CD4-positive, alpha-beta T cell treated with Interleukin-6 at 100 ng/mL for 8 hours (primary cell): ENCODE results near the gene PAWR.
"Not testable (repeated sequence)": the region's sequence is repeated elsewhere in the genome, so short reads cannot be mapped to it uniquely, and the experiment has no call there.

Source experiments
- DNase-seq: peaks from one replicate; pipeline ENCODE4 v3.0.0-alpha.2; 2020; ENCODE audit warnings: mixed read lengths, low spot score

The PAWR gene

DNA sequence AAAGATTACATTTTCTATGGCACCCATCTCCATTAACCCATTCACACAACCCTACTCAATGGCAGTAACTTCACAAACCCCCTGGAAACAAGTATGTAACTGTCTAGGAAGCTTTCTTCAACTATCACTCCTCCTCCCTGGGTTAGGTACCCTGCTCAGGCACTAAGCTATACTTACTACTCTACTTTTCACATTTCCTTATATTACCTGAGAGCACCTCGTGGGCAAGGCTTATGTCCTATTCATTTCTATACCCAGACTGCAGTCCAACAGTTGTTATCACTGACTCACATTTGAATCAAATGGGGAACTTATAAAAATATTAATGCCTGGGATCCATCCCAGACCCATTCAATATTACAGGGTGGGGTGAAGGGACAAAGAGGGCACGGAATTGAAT lies 4.6 kb downstream of the PAWR start:
- no peak for DNase-seq

DNA sequence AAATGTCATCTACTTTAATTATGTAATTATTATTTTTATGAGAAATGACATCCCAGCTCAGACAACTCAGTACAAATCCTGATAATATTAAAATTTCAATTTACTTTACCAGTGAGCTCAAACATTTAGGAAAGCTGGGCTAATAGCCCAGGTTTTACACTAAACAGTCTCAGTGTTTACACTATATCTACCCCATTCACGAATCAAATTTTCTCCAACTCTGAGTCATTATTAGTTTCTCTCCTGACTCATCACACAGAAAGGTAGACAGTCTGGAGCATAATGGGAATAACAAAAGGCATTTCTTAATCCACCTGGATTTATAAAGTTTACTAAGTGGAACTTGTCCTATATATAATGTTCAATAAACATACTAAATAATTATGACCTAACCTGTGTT lies 5.7 kb downstream of the PAWR start:
- no peak for DNase-seq

DNA sequence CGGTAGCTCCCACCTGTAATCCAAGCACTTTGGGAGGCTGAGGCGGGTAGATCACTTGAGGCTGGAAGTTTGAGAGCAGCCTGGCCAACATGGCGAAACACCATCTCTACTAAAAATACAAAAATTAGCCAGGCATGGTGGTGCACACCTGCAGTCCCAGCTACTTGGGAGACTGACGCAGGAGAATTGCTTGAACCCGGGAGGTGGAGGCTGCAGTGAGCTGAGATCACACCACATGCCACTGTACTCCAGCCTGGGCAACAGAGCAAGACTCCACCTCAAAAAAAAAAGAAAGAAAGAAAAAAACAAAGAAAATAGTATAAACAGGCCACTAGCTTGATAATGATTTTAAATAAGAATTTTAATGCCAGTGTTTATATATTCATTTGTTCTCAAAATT lies 6.4 kb downstream of the PAWR start:
- not testable (repeated sequence) for DNase-seq

DNA sequence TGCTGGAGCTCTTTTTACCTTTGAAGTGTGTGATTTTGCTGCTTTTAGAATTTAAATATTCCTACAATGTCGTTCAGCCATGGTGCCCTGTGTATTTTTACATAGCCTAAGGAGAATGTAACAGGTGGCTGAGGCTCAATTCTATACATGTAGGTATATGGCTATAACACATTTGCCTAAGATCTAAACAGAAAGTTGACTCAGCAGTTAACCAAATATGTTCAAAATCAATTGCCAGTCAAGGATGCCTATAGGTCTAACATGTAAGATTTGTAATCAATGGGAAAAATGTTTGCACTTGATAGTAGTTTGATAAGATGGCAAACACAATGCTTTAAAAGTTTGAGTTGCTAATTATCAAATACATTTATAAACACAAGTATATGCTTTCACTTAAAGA lies 8.2 kb downstream of the PAWR start:
- DNase-seq, result no peak

DNA sequence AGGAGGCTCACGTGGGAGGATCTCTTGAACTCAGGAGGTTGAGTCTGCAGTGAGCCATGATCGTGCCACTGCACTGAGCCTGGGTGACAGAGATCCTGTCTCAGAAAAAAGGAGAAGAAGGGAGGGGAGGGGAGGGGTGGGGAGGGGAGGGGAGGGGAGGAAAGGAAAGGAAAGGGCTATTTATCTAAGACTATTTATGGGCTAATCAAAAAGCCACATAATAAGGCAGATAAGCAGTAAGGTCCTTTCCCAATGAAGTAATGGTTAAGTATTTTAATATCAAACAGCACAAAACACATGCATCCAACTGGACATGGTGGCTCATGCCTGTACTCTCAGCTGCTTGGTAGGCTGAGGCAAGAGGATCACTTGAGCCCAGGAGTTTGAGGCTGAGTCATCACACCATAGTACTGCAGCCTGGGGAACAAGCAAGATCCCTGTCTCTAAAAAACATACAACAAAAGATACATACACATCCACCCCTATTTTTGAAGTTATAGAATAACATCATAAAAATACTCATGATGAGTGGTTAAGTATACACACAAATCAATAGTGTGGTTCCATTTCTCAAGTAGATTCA lies 9.7 kb downstream of the PAWR start:
- DNase-seq, result no peak

DNA sequence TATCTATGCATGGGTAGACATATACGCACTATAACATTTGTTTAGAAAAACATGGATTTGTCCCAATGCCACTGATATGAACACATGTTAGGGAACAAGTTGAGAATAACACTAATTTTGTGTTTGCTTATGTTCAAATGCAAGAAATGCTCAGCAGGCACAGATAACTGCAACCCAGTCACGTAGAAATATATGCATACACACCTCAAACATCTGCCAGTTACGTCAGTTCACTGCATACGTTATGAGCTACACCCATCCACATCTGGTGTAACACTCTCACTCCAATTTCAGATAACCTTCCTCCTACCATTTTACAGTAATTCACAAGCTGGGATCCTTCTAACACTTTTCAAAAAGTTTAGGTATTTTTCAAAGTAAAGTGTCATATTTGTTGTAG lies 10.7 kb downstream of the PAWR start:
- no peak for DNase-seq

DNA sequence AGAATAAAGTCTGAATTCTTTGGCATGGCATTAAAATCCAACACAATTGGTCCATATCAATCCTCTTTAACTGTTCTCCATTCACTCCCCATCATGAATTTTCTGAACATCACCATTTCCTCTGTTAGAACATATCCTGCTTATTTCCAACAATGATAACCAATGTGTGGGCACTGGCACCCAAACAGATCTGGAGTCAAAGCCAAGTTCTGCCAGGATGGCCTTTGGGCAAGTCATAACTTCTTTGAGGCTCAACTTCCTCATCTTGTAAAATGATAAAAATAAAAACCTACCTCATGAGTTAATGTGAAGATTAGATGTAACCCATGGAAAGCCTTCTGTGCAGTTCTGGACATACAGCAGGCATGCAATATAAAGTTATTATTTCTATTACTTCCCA lies 12.5 kb downstream of the PAWR start:
- no peak for DNase-seq

DNA sequence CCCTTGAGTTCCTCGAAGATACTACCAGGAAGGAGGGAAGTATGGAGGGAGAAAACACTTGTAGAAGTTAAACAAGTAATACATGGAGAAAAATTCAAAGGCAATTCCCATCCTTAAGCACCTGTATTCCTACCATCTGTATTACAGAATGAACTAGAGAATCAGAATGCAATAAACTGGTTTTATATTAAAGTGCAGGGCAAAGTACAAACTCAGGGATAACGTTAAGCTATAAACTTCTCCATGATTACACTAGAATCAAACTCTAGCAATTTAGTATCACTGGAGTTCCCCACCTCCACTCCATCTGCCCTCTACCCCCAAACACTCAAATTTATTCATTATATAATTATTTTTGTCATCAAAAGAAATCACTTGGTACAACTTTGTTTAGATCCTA lies 13.1 kb downstream of the PAWR start:
- no peak for DNase-seq

DNA sequence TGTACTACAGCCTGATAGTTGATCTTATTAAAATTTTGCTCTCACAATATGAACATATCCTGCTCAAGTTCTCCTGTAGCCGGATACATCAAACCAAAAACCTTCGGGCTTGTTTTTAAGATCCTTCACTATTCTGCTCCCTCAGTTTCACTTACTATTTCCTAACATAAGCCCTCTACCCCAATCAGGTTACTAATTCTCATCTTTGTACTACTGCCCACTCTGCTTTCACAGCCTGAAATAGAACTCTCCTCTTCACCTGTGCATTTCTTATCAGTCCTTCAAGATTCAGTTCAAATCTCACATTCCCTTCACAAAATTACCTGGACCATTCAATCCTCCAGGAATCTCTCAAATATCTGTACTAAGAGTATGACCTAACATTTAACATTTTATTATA lies 14.2 kb downstream of the PAWR start:
- DNase-seq, result no peak

DNA sequence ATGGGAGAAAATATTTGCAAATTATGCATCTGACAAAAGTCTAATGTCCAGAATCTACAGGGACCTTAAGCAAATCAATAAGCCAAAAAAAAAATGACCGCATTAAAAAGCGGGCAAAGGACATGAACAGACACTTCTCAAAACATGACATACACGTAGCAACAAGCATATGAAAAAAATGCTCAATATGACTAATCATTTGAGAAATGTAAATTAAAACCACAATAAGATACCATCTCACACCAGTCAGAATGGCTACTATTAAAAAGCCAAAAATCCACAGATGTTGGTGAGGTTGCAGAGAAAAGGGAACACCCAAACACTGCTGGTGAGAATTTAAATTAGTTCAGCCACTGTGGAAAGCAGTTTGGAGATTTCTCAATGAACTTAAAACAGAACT lies 16.1 kb downstream of the PAWR start:
- no peak for DNase-seq

DNA sequence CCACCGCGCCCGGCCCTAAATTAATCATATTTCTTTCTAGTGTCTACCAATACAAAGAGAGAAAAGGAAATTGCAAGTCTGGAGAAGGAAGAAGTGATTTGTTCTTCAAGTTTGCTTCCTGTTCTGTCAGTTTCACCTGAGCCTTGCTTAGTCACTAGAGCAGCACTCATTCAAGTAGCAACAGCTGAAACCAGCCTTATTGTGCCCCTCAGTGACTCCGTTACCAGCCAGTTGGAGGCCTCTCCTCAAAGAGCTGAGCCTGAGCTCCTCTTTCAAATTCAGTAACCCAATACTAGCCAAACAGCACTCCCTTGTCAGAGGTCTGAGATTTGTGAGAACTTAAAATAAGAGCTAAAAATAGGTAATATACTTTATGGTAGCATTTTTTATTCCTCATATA lies 17.4 kb downstream of the PAWR start:
- DNase-seq, result no peak

DNA sequence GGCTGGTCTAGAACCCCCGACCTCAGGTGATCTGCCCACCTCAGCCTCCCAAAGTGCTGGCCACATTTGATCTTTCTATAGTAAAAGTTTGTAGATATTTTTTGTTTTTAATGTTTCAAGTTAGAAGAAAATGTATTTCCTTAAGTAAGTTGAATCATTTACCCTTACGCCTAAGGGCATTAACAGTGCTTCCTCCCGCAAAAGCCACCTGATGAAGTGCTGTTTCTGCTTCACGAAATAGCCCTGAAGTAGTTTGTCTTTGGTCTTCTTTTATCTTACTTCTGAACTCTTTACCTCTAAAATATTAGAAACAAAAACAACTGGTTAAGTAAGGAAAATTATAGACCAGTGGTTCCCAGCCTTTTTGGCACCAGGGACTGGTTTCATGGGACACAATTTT lies 22.7 kb downstream of the PAWR start:
- DNase-seq, result no peak

DNA sequence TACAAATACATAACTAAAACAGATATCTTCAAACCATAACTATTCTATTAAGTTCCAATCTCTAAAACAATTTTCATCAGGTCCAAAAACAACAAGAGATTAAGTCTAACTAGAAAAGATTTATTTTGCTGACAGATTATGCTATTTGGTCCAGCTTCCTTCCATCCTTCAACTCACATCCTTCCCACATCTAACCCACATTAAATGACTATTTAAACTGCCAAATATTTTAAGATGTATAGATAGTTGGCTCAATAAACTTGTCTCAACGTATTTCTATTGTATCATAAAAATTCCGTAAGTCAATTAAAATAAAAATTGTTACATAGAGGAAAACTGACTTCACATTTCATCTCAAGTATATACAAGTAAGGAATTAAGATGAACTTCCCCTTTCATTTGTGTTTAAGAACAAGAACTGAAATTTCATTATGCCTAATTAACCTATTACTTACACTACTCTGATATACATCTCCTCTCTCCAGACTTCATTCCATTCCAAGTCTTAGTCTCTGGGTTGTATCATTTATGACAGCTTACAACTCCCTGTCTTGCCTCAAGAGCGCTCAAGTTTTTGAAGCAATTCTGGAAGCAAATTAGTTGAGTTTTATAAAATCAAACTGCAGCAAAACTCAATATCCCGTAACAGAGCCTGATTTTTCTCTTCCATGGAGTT lies 25.4 kb downstream of the PAWR start:
- no peak for DNase-seq

DNA sequence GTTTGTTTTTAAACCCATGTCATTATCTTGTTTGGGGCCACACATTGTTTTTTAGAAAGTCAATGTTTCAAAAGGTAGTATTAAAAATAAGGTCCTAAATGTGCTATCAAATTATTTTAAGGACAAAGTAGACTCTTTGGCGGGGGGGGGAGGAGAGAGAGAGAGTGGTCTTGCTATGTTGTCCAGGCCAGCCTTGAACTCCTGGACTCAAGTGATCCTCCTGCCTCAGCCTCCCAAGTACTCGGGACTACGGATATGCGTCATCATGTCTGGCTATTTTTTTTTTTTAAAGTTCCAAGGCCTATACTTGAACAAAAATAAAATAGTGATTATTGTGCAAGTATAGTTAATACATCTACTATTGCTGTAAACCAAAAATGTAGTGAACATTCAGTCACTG lies 26.2 kb downstream of the PAWR start:
- DNase-seq, result no peak

DNA sequence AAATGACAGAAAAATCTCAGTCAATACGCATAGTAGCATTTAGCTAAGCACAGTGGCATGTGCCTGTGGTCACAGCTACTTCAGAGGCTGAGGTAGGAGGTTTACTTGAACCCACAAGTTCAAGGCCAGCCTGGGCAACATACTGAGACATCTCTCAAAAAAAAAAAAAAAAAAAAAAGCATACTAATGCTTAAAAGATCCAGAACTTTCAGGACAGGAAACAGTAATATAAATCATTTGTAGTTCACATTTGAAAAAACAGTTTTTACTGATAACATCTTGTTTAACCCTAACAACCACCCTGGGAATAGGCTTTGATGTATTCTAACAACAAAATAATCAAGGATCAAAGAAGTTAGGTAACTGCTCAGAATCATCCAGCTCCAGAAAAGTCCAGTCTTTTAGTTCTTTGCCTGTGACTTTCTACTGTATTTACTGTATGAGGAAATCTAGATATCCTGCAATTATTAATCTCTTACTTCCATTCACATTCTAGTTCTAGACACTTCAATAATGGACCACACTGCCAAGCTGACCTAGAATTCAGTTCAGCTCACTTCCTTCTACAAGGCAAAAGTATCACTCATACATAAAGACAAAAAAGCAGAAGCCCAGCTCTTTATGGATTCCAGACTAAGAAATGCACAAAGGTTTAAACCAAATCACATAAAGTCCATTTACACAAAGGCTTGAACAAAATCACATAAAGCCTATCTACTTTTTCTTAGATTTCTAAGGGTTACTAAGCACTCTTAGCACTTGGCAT lies 28.5 kb downstream of the PAWR start:
- DNase-seq, result no peak

DNA sequence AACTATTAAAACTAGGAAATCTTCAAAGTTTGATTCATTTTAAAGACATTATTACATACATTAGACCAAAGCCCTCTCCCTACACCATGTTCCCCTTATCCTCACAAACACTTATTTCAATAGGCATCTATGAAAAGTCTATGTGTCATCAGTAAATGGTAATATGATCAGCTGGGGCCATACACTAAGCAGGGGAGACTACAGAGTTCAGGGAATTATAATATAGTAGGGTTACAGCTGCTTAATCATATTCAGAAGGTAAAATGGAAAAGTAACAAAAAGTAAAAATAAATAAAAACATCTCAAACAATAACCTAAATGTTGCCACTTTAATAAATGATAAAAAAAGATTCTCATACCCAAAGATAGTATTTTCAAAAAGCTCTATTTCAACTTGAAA lies 29.1 kb downstream of the PAWR start:
- no peak for DNase-seq

DNA sequence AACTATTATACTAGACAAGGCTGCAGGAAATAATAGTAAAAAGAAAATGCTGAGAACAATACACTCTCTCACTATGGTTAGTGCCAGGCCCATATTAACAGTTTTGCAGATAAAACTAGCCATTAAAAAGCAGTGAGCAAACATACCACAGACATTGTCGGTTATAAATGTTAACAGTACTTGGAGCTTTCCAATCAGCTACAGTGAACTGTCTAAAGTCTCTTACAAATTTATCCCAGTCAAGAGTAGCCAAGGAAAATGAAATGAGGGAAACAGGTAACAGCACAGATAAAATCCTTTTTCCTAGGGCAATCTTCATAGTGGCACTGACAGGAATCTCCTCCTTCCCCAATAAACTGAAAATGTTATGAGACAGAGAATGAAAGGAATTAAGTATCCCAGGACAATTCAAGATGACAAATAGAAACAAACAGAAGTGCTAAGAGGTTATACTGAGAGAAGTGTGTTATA lies 30.8 kb downstream of the PAWR start:
- DNase-seq, result no peak

DNA sequence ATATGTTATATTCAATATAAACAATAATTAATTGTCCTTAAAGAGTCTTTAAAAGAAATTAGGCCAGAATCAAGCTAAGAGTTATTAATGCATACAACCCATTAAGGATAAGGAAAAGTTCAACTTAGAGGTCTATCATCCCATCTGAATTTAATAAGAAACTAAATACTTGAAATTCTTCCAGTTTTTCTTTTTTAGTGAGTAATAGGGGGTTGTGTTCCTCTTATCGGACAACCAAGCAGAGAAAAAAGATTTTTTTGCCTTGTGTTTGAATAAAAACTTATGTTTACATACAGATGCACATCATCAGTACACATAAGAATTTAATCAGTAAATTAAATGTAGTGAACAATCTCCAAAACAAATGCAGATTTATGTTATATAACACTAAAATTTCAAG lies 32.5 kb downstream of the PAWR start:
- no peak for DNase-seq

DNA sequence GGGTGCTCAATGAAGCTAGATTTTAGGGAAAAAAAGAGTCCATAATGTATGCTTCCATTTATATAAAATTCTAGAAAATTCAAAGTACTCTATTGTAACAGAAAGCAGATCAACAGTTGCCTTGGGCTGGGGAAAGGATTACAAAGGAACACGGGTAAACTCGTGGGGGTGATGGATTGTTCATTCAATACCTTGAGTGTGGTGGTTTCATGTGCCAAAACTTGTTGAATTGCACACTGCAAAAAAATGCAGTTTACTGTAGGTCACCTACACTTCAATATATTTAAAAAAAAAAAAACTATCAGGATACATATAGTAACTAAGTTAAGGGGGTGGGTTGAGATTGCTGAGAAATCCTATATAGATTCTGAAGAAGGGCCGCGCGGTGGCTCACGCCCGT lies 33.6 kb downstream of the PAWR start:
- no peak for DNase-seq

DNA sequence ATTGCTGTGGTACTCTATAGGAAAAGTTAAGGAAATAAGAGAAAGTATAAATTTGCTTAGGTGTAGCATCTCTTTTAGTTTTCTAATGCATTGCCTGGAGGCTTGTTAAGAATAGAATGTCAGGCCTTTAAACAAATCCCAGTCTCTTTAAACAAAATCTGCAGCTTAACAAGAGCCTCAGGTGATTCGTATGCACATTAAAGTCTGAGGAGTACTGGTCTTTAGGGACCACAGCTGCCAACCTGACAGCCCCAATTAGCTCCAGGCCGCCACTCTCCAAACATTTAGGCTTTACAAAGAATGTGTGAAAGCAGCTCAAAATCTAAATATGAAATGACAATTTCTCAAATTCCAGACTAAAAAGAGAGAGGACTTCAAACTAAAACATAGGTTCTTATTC lies 35.7 kb downstream of the PAWR start:
- DNase-seq, result no peak

DNA sequence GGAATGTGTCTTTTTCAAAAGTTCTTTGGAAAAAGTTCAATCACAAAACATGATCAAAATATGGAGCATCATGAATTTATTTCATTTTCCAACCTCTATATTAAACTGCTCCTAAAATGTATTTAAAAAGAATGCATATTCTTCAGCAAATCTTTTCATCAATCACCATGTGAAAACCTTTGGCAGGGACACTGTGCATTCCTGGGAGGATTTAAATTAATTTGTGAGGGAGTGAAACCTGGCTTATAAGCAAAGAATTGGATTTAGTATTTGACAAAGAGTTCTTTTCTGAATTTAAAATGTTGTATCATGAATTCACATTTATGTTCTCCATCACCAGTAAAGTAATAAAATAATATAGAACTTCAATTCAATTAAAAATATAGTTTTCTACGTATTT lies 38.2 kb downstream of the PAWR start:
- DNase-seq, result no peak

DNA sequence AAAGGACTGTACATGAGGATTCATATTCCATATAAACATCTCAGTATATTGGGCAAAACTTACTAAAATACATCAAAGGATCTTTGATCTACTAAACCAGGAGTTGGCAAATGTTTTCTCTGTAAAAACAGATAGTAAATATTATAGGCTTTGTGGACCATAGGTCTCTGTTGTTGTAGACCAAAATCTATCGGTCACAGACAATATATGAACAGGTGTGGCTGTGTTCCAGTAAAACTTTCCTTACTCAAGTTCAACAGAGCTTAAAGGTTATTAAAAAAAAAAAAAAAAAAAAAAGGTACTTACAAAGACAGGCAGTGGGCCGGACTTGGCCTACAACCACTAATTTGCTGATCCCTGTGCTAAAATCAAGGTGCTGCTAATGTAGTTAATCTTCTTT lies 40.3 kb downstream of the PAWR start:
- DNase-seq, result no peak

DNA sequence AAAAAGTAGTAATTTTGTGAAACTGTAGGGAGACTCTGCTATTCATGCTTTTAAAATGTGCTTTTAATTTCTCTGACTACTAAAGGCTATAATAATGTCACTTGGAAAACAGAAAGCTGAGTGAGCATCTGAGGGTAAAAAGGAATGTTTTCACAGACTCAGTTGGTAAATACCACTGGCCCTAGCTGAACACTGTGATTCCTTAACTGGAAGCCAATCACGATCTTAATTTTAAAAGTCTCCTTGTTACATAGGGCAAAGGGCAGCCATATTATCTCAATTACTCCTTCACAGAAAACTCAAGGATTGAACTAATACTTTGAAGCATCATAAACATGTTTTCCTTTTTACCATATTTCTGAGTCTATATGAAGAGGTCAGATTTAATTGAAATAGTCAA lies 41.9 kb downstream of the PAWR start:
- no peak for DNase-seq

DNA sequence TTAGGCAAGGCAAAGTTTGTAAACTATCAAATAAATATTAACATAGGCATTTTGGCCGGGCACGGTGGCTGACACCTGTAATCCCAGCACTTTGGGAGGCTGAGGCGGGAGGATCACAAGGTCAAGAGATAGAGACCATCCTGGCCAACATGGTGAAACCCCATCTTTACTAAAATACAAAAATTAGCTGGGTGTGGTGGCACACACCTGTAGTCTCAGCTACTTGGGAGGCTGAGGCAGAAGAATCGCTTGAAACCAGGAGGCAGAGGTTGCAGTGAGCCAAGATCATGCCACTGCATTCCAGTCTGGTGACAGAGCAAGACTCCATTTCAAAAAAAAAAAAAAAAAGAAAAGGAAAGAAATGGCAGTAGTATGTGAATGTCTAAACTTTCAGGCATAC lies 43.9 kb downstream of the PAWR start:
- DNase-seq, result not testable (repeated sequence)
